Glutamatergic neuron (in vitro differentiated cells): ENCODE measurements around the gene ANKMY1. TPM values are rescaled to one million over a fixed set of nuclear protein-coding genes. Genes with fewer than 3 reads are reported as not detected.
A peak's percentile ranks its signal among the peaks of the same experiment; 100 is the strongest.

ENCODE experiments used
- DNase-seq: peaks from one replicate; pipeline ENCODE4 v3.0.0; 2022
- H3K27ac Mint-ChIP-seq: one replicate; pipeline ENCODE4 v1.8.0; 2020; ENCODE audit warnings: mild to moderate bottlenecking, mixed read lengths, inconsistent platforms; ENCODE audit not compliant: unreplicated experiment
- H3K27me3 Mint-ChIP-seq: one replicate; pipeline ENCODE4 v1.8.0; 2020; ENCODE audit warnings: mild to moderate bottlenecking, moderate library complexity, mixed read lengths, inconsistent platforms; ENCODE audit not compliant: unreplicated experiment
- H3K36me3 Mint-ChIP-seq: one replicate; pipeline ENCODE4 v1.8.0; 2020; ENCODE audit warnings: mild to moderate bottlenecking, mixed read lengths, inconsistent platforms; ENCODE audit not compliant: unreplicated experiment
- H3K4me1 Mint-ChIP-seq: one replicate; pipeline ENCODE4 v1.8.0; 2020; ENCODE audit warnings: mild to moderate bottlenecking, low read depth, mixed read lengths, inconsistent platforms; ENCODE audit not compliant: unreplicated experiment
- H3K4me3 Mint-ChIP-seq: one replicate; pipeline ENCODE4 v1.8.0; 2020; ENCODE audit warnings: mild to moderate bottlenecking, mixed read lengths, inconsistent platforms; ENCODE audit not compliant: unreplicated experiment
- H3K9me3 Mint-ChIP-seq: one replicate; pipeline ENCODE4 v1.8.0; 2020; ENCODE audit warnings: mild to moderate bottlenecking, moderate library complexity, mixed read lengths, inconsistent platforms; ENCODE audit not compliant: unreplicated experiment
- total RNA-seq: library from RNA; stranded (reverse); fragmentation: NEBNext Ultra II Directional; extraction: Animal tissue kit (Norgen Biotek cat#: 25700); gene quantifications from one replicate; pipeline ENCODE4 v1.2.1, GENCODE V29; 2021; ENCODE audit not compliant: unreplicated experiment
- TF ChIP-seq, protein P1 (sequence below): fragments of 200-600 bp; sonication (generic); IDR thresholded peaks from one replicate; pipeline ENCODE4 v1.5.0; 2021; ENCODE audit not compliant: partially characterized antibody, unreplicated experiment

ANKMY1 gene
- total RNA-seq, 1 donor from 2014 or later = 9.0 TPM

DNA sequence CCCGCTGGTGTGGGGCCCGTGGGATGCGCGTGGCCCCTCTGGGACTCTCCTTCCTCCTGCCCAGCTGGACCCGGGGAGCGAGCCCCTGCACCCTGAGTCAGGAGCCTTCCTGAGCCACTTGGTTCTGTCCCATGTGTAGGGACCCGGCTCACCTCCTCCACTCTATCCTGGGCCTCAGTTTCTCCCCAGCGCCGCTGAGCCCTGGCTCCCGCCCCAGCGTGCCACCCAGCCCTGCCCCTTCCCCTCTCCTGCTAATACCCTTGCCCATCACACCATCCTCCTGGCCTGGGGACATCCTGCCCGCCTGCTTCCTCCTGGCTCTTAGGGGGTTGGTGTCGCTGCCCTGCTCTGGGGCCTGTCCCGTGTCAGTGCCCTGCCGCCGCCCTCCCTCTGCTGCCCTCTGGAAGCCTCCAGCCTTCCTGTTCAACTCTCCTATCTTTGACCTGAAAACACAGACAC, 97.5 kb downstream of the ANKMY1 start:
- Mint-ChIP-seq H3K36me3 (no peaks in the 10 kb centered on the region), H3K9me3 (peaks cover 15% of the 10 kb centered on the region), H3K27ac (peak overlapping the region; percentile 8), H3K27me3 (peaks cover 22% of the 10 kb centered on the region), H3K4me1 (peaks cover 3% of the 10 kb centered on the region), H3K4me3 (peak overlapping the region; percentile 23)
- DNase-seq = no peak
- TF ChIP-seq, protein P1, sequence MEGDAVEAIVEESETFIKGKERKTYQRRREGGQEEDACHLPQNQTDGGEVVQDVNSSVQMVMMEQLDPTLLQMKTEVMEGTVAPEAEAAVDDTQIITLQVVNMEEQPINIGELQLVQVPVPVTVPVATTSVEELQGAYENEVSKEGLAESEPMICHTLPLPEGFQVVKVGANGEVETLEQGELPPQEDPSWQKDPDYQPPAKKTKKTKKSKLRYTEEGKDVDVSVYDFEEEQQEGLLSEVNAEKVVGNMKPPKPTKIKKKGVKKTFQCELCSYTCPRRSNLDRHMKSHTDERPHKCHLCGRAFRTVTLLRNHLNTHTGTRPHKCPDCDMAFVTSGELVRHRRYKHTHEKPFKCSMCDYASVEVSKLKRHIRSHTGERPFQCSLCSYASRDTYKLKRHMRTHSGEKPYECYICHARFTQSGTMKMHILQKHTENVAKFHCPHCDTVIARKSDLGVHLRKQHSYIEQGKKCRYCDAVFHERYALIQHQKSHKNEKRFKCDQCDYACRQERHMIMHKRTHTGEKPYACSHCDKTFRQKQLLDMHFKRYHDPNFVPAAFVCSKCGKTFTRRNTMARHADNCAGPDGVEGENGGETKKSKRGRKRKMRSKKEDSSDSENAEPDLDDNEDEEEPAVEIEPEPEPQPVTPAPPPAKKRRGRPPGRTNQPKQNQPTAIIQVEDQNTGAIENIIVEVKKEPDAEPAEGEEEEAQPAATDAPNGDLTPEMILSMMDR = no peak

DNA sequence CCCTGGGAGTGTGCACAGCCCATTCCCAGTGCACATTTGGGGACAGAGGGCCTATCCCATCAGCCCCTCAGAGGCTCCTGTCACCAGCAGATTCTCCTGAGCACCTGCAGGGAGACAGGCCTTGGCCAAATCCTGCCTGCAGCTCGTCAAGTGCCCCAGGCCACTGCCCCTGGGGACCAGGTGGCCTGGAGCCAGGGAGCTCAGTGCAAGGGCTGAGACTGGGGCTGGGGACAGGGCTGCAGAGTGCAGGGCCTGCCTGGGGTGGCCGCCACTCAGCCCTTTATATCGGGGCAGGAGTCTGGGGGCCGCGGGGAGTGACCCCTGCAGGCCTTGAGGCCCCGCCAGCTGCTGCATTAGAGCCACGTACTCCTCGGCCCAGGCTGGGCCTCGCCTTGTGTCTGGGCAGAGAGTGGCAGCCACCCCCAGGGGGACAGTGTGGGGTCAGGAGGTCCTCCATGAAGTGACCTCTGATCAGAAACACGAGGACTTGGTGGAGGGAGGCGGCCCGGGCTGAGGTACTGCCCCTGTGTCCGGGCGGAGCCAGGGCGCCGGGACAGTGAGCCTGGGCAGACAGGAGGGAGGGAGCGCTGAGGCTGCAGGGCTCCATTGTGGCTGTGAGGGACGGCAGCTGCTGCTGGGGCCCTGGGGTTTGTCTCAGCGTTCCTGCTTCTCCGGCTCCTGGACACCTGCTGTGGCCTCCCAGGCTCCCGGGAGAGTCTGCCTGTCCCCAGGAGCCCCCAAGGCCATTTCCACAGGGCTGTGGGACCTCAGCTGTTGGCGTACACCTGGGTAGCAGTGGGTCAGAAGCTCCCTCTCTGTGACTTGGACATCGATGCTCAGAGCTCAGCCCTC, 98.2 kb downstream of the ANKMY1 start:
- Mint-ChIP-seq H3K27me3 (peaks cover 24% of the 10 kb centered on the region), H3K36me3 (no peaks in the 10 kb centered on the region), H3K4me3 (no peak overlapping the region), H3K27ac (no peak overlapping the region), H3K9me3 (peaks cover 18% of the 10 kb centered on the region), H3K4me1 (peaks cover 7% of the 10 kb centered on the region)
- TF ChIP-seq, protein P1 = no peak
- peak; percentile 68 for DNase-seq

DNA sequence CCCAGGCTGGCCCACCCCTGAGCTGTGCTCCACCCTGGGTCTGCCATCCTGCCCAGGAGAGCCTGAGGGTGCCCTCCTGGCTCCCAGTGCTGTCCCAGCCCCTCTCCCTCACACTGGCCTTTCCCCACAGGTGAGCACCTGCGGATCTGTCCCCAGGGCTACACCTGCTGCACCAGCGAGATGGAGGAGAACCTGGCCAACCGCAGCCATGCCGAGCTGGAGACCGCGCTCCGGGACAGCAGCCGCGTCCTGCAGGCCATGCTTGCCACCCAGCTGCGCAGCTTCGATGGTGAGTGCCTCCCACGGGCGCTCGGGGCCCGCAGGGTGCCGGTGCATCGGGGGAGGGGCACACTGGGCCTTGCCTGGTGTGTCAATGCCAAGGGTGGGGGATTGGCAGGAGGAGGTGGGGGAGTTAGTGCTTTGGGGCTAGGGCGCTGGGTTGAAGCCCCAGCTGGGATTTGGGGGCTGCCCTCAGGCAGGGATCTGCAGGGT, 98.8 kb downstream of the ANKMY1 start:
- H3K9me3 Mint-ChIP-seq = peaks cover 15% of the 10 kb centered on the region

DNA sequence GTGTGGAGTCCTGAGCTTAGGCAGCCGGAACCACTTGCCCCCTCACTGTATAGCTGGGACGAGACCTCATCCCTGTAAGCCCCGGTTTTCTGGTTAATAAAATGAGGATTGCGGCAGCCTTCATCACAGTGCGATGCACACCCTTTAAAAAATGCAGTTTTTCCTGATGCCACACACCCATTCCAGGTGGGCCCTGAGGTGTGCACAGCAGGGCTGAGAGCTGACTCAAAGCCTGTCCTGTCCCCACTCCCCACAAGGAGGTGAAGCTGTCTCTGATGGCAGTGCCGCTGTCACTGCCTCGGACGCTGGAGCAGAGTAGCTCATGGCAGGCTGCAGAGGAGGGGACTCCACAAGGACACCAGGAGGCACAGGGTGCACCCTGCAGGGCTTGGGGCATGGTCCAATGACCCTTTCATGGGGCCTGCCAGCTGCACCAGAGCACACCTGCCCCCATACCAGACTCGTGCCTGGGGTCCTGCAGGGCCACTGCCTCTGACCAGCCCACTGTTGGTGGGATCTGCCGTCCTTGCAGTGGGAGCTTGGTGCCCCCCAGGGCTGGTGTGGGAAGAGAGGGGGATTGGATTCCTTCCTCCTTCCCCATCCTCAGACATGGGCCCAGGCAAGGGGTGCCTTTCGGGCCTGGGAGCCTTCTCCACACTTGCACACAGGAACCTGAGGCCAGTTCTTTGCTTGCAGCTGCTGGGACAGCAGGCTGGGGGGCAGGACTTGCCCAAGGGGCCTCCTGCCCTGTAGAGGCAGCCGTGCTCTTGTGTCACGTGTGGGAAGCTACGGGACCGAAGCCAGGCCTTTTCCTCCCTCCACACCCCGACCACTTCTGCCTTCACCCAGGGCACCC, 99.5 kb downstream of the ANKMY1 start:
- Mint-ChIP-seq H3K36me3 (no peaks in the 10 kb centered on the region), H3K4me3 (peak overlapping the region; percentile 25), H3K4me1 (peaks cover 8% of the 10 kb centered on the region), H3K9me3 (peaks cover 14% of the 10 kb centered on the region), H3K27me3 (peaks cover 24% of the 10 kb centered on the region), H3K27ac (peak overlapping the region; percentile 3)
- TF ChIP-seq, protein P1 = no peak
- DNase-seq = peak; percentile 21

More for the DNA sequence above, 98.8 kb downstream of the ANKMY1 start:
- TF ChIP-seq, protein P1 = no peak
- H3K27me3 Mint-ChIP-seq = peaks cover 28% of the 10 kb centered on the region
- H3K36me3 Mint-ChIP-seq = no peaks in the 10 kb centered on the region
- H3K4me1 Mint-ChIP-seq = peaks cover 8% of the 10 kb centered on the region
- no peak overlapping the region for H3K27ac Mint-ChIP-seq
- peak; percentile 24 for DNase-seq
- H3K4me3 Mint-ChIP-seq = no peak overlapping the region
